OCI-LY3 (cell line): ENCODE results near the gene CYTH1.

Source experiments
- H2AFZ ChIP-seq: fragments of 200-600, 300-600 bp; shearing (Covaris generic); 2 replicates; pipeline ENCODE4 v1.6.0; 2014; ENCODE audit warnings: antibody characterized with exemption, low read depth, low read length
- H3K27ac ChIP-seq: fragments of 200-600, 300-600 bp; sonication (generic); 2 replicates; pipeline ENCODE4 v1.5.1; 2014; ENCODE audit warnings: mild to moderate bottlenecking, low read length, moderate library complexity, mixed read lengths
- H3K27me3 ChIP-seq: fragments of 200-600, 300-600 bp; sonication (generic); 2 replicates; pipeline ENCODE4 v1.6.1; 2014; ENCODE audit warnings: low read depth, low read length, mixed read lengths
- H3K36me3 ChIP-seq: fragments of 200-600, 300-600 bp; sonication (generic); replicated peaks from 2 replicates; pipeline ENCODE3; 2014; ENCODE audit warnings: low read depth, low read length, mixed read lengths
- H3K4me1 ChIP-seq: fragments of 300-600, 200-600 bp; sonication (generic); 2 replicates; pipeline ENCODE4 v1.6.1; 2014; ENCODE audit warnings: low read length, mixed read lengths
- H3K4me2 ChIP-seq: fragments of 200-600, 300-600 bp; sonication (generic); 2 replicates; pipeline ENCODE4 v1.6.1; 2014; ENCODE audit warnings: low read length, mixed read lengths
- H3K4me3 ChIP-seq: fragments of 300-600, 200-600 bp; sonication (generic); 2 replicates; pipeline ENCODE4 v1.5.1; 2014; ENCODE audit warnings: antibody characterized with exemption, mild to moderate bottlenecking, low read length, moderate library complexity
- H3K79me2 ChIP-seq: fragments of 300-600, 200-600 bp; shearing (Covaris generic); 2 replicates; pipeline ENCODE4 v1.6.1; 2014; ENCODE audit warnings: mild to moderate bottlenecking, low read length, mixed read lengths
- H3K9ac ChIP-seq: fragments of 300-600, 200-600 bp; shearing (Covaris generic); 2 replicates; pipeline ENCODE4 v1.6.0; 2014; ENCODE audit warnings: mild to moderate bottlenecking, low read length, moderate library complexity
- H3K9me3 ChIP-seq: fragments of 200-600, 300-600 bp; shearing (Covaris generic); 2 replicates; pipeline ENCODE4 v1.6.1; 2014; ENCODE audit warnings: low read length, mixed read lengths; ENCODE audit not compliant: insufficient read depth
- H4K20me1 ChIP-seq: fragments of 200-600, 300-600 bp; sonication (generic); 2 replicates; pipeline ENCODE4 v1.6.1; 2016; ENCODE audit warnings: low read length, mixed read lengths; ENCODE audit not compliant: insufficient read depth
- CTCF ChIP-seq: fragments of 200-600, 300-600 bp; sonication (generic); IDR thresholded peaks from 2 replicates; pipeline ENCODE4 v1.5.1; 2014; ENCODE audit warnings: antibody characterized with exemption, low read length, low read depth
- EZH2phosphoT487 ChIP-seq: fragments of 200-600 bp; shearing (Covaris generic); IDR thresholded peaks from 2 replicates; pipeline ENCODE4 v1.6.1; 2018; ENCODE audit warnings: antibody characterized with exemption, mixed run types, low read depth

Gene CYTH1

GRCh38 chr17:78680436-78680835, 101.6 kb downstream of the CYTH1 start:
- Histone ChIP-seq H2AFZ (no peak overlapping the region), H3K9me3 (no peaks in the 10 kb centered on the region), H4K20me1 (no peaks in the 10 kb centered on the region), H3K4me3 (no peak overlapping the region), H3K4me2 (no peak overlapping the region), H3K9ac (no peak overlapping the region), H3K79me2 (no peaks in the 10 kb centered on the region), H3K4me1 (no peaks in the 10 kb centered on the region), H3K27me3 (no peaks in the 10 kb centered on the region), H3K27ac (no peak overlapping the region), H3K36me3 (peaks cover 48% of the 10 kb centered on the region)
- no peak for TF ChIP-seq CTCF
- TF ChIP-seq EZH2phosphoT487, result no peak

- H2AFZ ChIP-seq, result no peak overlapping the region
- H3K9ac ChIP-seq, result no peak overlapping the region
- H3K4me2 ChIP-seq, result no peak overlapping the region
- no peaks in the 10 kb centered on the region for H4K20me1 ChIP-seq
- H3K4me1 ChIP-seq, result no peaks in the 10 kb centered on the region
- H3K27me3 ChIP-seq, result no peaks in the 10 kb centered on the region
- peaks cover 48% of the 10 kb centered on the region for H3K36me3 ChIP-seq
- H3K4me3 ChIP-seq, result no peak overlapping the region
- no peaks in the 10 kb centered on the region for H3K9me3 ChIP-seq
- no peak overlapping the region for H3K27ac ChIP-seq
- TF ChIP-seq EZH2phosphoT487, result no peak
- no peak for TF ChIP-seq CTCF
- H3K79me2 ChIP-seq, result no peaks in the 10 kb centered on the region
These were observed 102.3 kb downstream of the CYTH1 start for GRCh38 chr17:78679495-78680395.

GRCh38 chr17:78678711-78679110, 103.4 kb downstream of the CYTH1 start:
- no peak overlapping the region for H3K4me2 ChIP-seq
- H3K9ac ChIP-seq, result no peak overlapping the region
- H3K4me3 ChIP-seq, result no peak overlapping the region
- H3K4me1 ChIP-seq, result no peaks in the 10 kb centered on the region
- H3K36me3 ChIP-seq, result peaks cover 40% of the 10 kb centered on the region
- no peak overlapping the region for H3K27ac ChIP-seq
- TF ChIP-seq CTCF (no peak), EZH2phosphoT487 (no peak)
- no peaks in the 10 kb centered on the region for H3K9me3 ChIP-seq
- no peaks in the 10 kb centered on the region for H3K27me3 ChIP-seq
- H4K20me1 ChIP-seq, result no peaks in the 10 kb centered on the region
- no peak overlapping the region for H2AFZ ChIP-seq
- no peaks in the 10 kb centered on the region for H3K79me2 ChIP-seq

GRCh38 chr17:78678222-78678557, 103.9 kb downstream of the CYTH1 start:
- H3K36me3 ChIP-seq, result peaks cover 40% of the 10 kb centered on the region
- no peak overlapping the region for H3K9ac ChIP-seq
- H3K79me2 ChIP-seq, result no peaks in the 10 kb centered on the region
- no peak overlapping the region for H3K4me2 ChIP-seq
- H3K9me3 ChIP-seq, result no peaks in the 10 kb centered on the region
- no peak overlapping the region for H3K27ac ChIP-seq
- no peak overlapping the region for H2AFZ ChIP-seq
- TF ChIP-seq CTCF (no peak), EZH2phosphoT487 (no peak)
- H3K4me3 ChIP-seq, result no peak overlapping the region
- no peaks in the 10 kb centered on the region for H3K4me1 ChIP-seq
- H3K27me3 ChIP-seq, result no peaks in the 10 kb centered on the region
- no peaks in the 10 kb centered on the region for H4K20me1 ChIP-seq
